SW480 (cell line): Measurements from ENCODE around the gene FRG2C.
"Not testable (repeated sequence)": the region's sequence is repeated elsewhere in the genome, so short reads cannot be mapped to it uniquely, and the experiment has no call there.

Source experiments
- DNase-seq: peaks from one replicate; pipeline ENCODE4 v3.0.0-alpha.2; 2016; ENCODE audit warnings: low spot score

FRG2C gene

GRCh38 chr3:75669348-75670297 lies 5.5 kb downstream of the FRG2C start:
- DNase-seq: not testable (repeated sequence)

- not testable (repeated sequence) for DNase-seq
These were observed 6.5 kb downstream of the FRG2C start for GRCh38 chr3:75670298-75671286.

GRCh38 chr3:75671287-75672139 lies 7.4 kb downstream of the FRG2C start:
- DNase-seq: not testable (repeated sequence)

- not testable (repeated sequence) for DNase-seq
These were observed 8.1 kb downstream of the FRG2C start for GRCh38 chr3:75672140-75672775.

- DNase-seq: not testable (repeated sequence)
These were observed 19.8 kb downstream of the FRG2C start for GRCh38 chr3:75683965-75684364.

GRCh38 chr3:75687323-75687722 lies 23.2 kb downstream of the FRG2C start:
- no peak for DNase-seq

DNA sequence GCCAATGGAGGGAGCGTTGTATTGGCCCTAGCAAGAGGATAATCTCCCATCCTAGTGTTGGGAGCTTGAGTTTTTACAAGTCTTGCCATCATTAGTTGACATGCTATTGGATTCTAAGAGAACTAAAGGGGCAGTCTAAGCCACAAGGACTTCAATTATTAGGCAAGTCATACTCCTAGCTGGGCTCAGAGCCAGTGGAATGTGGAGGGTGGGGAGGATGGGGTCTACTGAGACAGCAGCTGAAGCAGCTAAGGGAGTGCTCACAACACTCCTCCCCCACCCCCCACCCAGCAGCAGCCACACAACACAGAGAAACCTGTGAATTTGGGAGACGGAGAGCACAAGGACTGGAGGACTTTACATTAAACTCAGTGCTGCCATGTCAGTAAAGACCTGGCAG lies 27.9 kb downstream of the FRG2C start:
- no peak for DNase-seq
